GM18907 (cell line): ENCODE data around the gene TSC22D4.

Experiments used
- ATAC-seq: cut with Tn5 transposase; IDR thresholded peaks from one replicate; pipeline ENCODE4 v1.9.1; 2021; ENCODE audit warnings: mild to moderate bottlenecking, moderate library complexity; ENCODE audit not compliant: unreplicated experiment

Gene TSC22D4

GRCh38 chr7:100493476-100494264 is 14.7 kb upstream of the TSC22D4 start:
- ATAC-seq: no peak

GRCh38 chr7:100492738-100493475 is 13.9 kb upstream of the TSC22D4 start:
- no peak for ATAC-seq

GRCh38 chr7:100491192-100491578 is 12.2 kb upstream of the TSC22D4 start:
- no peak for ATAC-seq

GRCh38 chr7:100490483-100491191 is 11.6 kb upstream of the TSC22D4 start:
- no peak for ATAC-seq

GRCh38 chr7:100489824-100490223 is 10.8 kb upstream of the TSC22D4 start:
- ATAC-seq: no peak

GRCh38 chr7:100489121-100489520 is 10.1 kb upstream of the TSC22D4 start:
- ATAC-seq: no peak

GRCh38 chr7:100488333-100489095 is 9.5 kb upstream of the TSC22D4 start:
- no peak for ATAC-seq

- ATAC-seq: no peak
Observed at GRCh38 chr7:100486753-100487446, 7.9 kb upstream of the TSC22D4 start.

GRCh38 chr7:100486111-100486636 is 7.2 kb upstream of the TSC22D4 start:
- no peak for ATAC-seq

GRCh38 chr7:100485471-100485876 is 6.5 kb upstream of the TSC22D4 start:
- no peak for ATAC-seq

GRCh38 chr7:100484673-100485045 is 5.6 kb upstream of the TSC22D4 start:
- no peak for ATAC-seq

- no peak for ATAC-seq
Observed at GRCh38 chr7:100483722-100484672, 5.0 kb upstream of the TSC22D4 start, which contains the start of gene NYAP1. NYAP1 (plus strand) TSS chr7:100483927; CDS start chr7:100485312, 1,385 bp downstream.

GRCh38 chr7:100483090-100483721 is 4.2 kb upstream of the TSC22D4 start:
- no peak for ATAC-seq

GRCh38 chr7:100482728-100483089 is 3.7 kb upstream of the TSC22D4 start:
- no peak for ATAC-seq

- ATAC-seq: no peak
Observed at GRCh38 chr7:100481466-100481865, 2.5 kb upstream of the TSC22D4 start.

- no peak for ATAC-seq
Observed at GRCh38 chr7:100477871-100478267, 1.1 kb downstream of the TSC22D4 start.

- ATAC-seq: no peak
Observed at GRCh38 chr7:100476903-100477870, 1.8 kb downstream of the TSC22D4 start.
